SK-N-SH (cell line): ENCODE data around the gene SNX17. TPM values are rescaled to one million over a fixed set of nuclear protein-coding genes. Genes with fewer than 3 reads are reported as not detected.

Experiments used
- CTCF ChIA-PET: fragments of 300-600, 350-600 bp; formaldehyde crosslinking; extraction: SDS; loops from one replicate; lab custom pipeline; 2021; lab: Yijun Ruan, JAX
- POLR2A ChIA-PET: fragments of 350-600 bp; sonication (Branson Sonifier 250); formaldehyde crosslinking; extraction: SDS; loops from one replicate; lab custom pipeline; 2020; ENCODE audit warnings: antibody characterized with exemption, inconsistent platforms; lab: Yijun Ruan, JAX
- DNase-seq: peaks from one replicate; pipeline ENCODE4 v3.0.0; 2012
- H2AFZ ChIP-seq: fragments of 200-600 bp; sonication (generic); 2 replicates; pipeline ENCODE4 v1.8.1; 2016; ENCODE audit warnings: antibody characterized with exemption, mild to moderate bottlenecking, low read depth
- H3F3A ChIP-seq: fragments of 200-600 bp; sonication (generic); replicated peaks from 2 replicates; pipeline ENCODE3; 2016; ENCODE audit warnings: antibody characterized with exemption, mild to moderate bottlenecking; ENCODE audit not compliant: insufficient read depth
- H3K27ac ChIP-seq, 2 experiments: fragments of 200-500 bp in 1 of 2; fragments of 200-600 bp in 1 of 2; sonication (Bioruptor generic) in 1 of 2; sonication (generic), shearing (Covaris generic) in 1 of 2; 2 replicates each; pipeline versions ENCODE4 v1.5.1 to v1.6.1; 2014 to 2016; ENCODE audit warnings: low read depth in 2 of 2, inconsistent platforms in 1 of 2, low read length in 1 of 2, mild to moderate bottlenecking in 1 of 2, mixed read lengths in 1 of 2
- H3K27me3 ChIP-seq: fragments of 200-600 bp; sonication (generic), shearing (Covaris generic); 2 replicates; pipeline ENCODE4 v1.6.1; 2016; ENCODE audit warnings: mixed run types; ENCODE audit not compliant: insufficient read depth
- H3K36me3 ChIP-seq, 2 experiments: fragments of 200-500 bp in 1 of 2; fragments of 200-600 bp in 1 of 2; sonication (Bioruptor generic) in 1 of 2; sonication (generic) in 1 of 2; replicated peaks in 1 of 2; 2 replicates each; pipeline versions ENCODE3 to v1.5.1; 2014 to 2016; ENCODE audit warnings: low read length in 1 of 2, mild to moderate bottlenecking in 1 of 2; ENCODE audit not compliant: insufficient read depth in 2 of 2, control insufficient read depth in 1 of 2
- H3K4me1 ChIP-seq, 2 experiments: fragments of 200-500 bp in 1 of 2; fragments of 200-600 bp in 1 of 2; sonication (Bioruptor generic) in 1 of 2; sonication (generic), shearing (Covaris generic) in 1 of 2; 2 replicates each; pipeline versions ENCODE4 v1.5.1 to v1.6.1; 2014 to 2016; ENCODE audit warnings: low read depth in 1 of 2, low read length in 1 of 2, mixed run types in 1 of 2; ENCODE audit not compliant: insufficient read depth in 2 of 2, control insufficient read depth in 1 of 2
- H3K4me2 ChIP-seq: fragments of 200-600 bp; sonication (generic), shearing (Covaris generic); 2 replicates; pipeline ENCODE4 v1.6.1; 2017; ENCODE audit warnings: mixed run types
- H3K4me3 ChIP-seq, 2 experiments: fragments of 200-500 bp in 1 of 2; fragments of 200-600 bp in 1 of 2; sonication (Bioruptor generic) in 1 of 2; sonication (generic), shearing (Covaris generic) in 1 of 2; 2 replicates each; pipeline versions ENCODE4 v1.5.1 to v1.8.1; 2014 to 2016; ENCODE audit warnings: low read depth in 2 of 2, inconsistent platforms in 1 of 2, low read length in 1 of 2, mild to moderate bottlenecking in 1 of 2, mixed read lengths in 1 of 2, moderate library complexity in 1 of 2
- H3K79me2 ChIP-seq: fragments of 200-600 bp; sonication (generic); 2 replicates; pipeline ENCODE4 v1.8.1; 2017; ENCODE audit warnings: mild to moderate bottlenecking; ENCODE audit not compliant: insufficient read depth
- H3K9ac ChIP-seq: fragments of 200-600 bp; sonication (generic); 2 replicates; pipeline ENCODE4 v1.6.1; 2017; ENCODE audit warnings: mixed run types
- H3K9me2 ChIP-seq: fragments of 200-600 bp; sonication (generic); 2 replicates; pipeline ENCODE4 v1.6.1; 2017; ENCODE audit warnings: mixed run types
- H3K9me3 ChIP-seq: fragments of 200-600 bp; sonication (generic); 2 replicates; pipeline ENCODE4 v1.6.1; 2017; ENCODE audit warnings: mixed run types, mild to moderate bottlenecking, moderate library complexity
- H4K20me1 ChIP-seq: fragments of 200-600 bp; sonication (generic); 2 replicates; pipeline ENCODE4 v1.6.1; 2017; ENCODE audit warnings: mild to moderate bottlenecking, mixed run types; ENCODE audit not compliant: insufficient read depth
- CHD2 ChIP-seq: fragments of 150-350 bp; IDR thresholded peaks from 2 replicates; pipeline ENCODE4 v1.6.1; 2018; ENCODE audit warnings: low read length; ENCODE audit not compliant: partially characterized antibody
- ELF1 ChIP-seq: IDR thresholded peaks from 2 replicates; pipeline ENCODE4 v1.4.0; 2012
- EP300 ChIP-seq, 2 experiments: IDR thresholded peaks; 2 replicates each; pipeline versions ENCODE4 v1.4.0 to v1.6.1; 2012; ENCODE audit warnings: borderline replicate concordance in 1 of 2, low read depth in 1 of 2, low read length in 1 of 2
- FOXM1 ChIP-seq: IDR thresholded peaks from 2 replicates; pipeline ENCODE4 v1.4.0; 2012; ENCODE audit warnings: low read depth, mild to moderate bottlenecking
- GABPA ChIP-seq: IDR thresholded peaks from 2 replicates; pipeline ENCODE4 v1.4.0; 2012; ENCODE audit warnings: low read depth, mild to moderate bottlenecking
- JUND ChIP-seq: IDR thresholded peaks from 2 replicates; pipeline ENCODE4 v1.4.0; 2012
- NFIC ChIP-seq: IDR thresholded peaks from 2 replicates; pipeline ENCODE4 v1.4.0; 2012; ENCODE audit warnings: borderline replicate concordance
- POLR2AphosphoS5 ChIP-seq: IDR thresholded peaks from 2 replicates; pipeline ENCODE4 v1.6.1; 2012; ENCODE audit warnings: low read depth, low read length
- RCOR1 ChIP-seq: fragments of 150-350 bp; IDR thresholded peaks from 2 replicates; pipeline ENCODE4 v1.6.1; 2017; ENCODE audit warnings: antibody characterized with exemption, low read length
- RXRA ChIP-seq: IDR thresholded peaks from 2 replicates; pipeline ENCODE4 v1.4.0; 2012; ENCODE audit warnings: low read depth, mild to moderate bottlenecking, borderline replicate concordance
- SIN3A ChIP-seq: IDR thresholded peaks from 2 replicates; pipeline ENCODE4 v1.6.1; 2012; ENCODE audit warnings: low read depth, mild to moderate bottlenecking, low read length, moderate library complexity, borderline replicate concordance
- SMC3 ChIP-seq: IDR thresholded peaks from 2 replicates; pipeline ENCODE4 v1.6.1; 2012; ENCODE audit warnings: low read depth, low read length, improper control_type of control experiment
- TEAD4 ChIP-seq: IDR thresholded peaks from 2 replicates; pipeline ENCODE4 v1.4.0; 2012; ENCODE audit warnings: mild to moderate bottlenecking, borderline replicate concordance; ENCODE audit not compliant: insufficient read depth
- YY1 ChIP-seq: IDR thresholded peaks from 2 replicates; pipeline ENCODE4 v1.4.0; 2012; ENCODE audit warnings: low read depth, mild to moderate bottlenecking
- WGBS: methylation state at CpG from one replicate; pipeline ENCODE4 v1.1.6; 2017; ENCODE audit warnings: low lambda C conversion rate; 5-methylcytosine and 5-hydroxymethylcytosine counted together
- polyA plus RNA-seq, 3 experiments: library from polyadenylated mRNA; depleted of rRNA; stranded (reverse); fragments of >200 nt; gene quantifications; 2 replicates each; pipeline ENCODE4 v1.2.3, GENCODE V29; 2012
- TF ChIP-seq, protein P1 (sequence below): IDR thresholded peaks from 2 replicates; pipeline ENCODE4 v1.4.0; 2012; ENCODE audit warnings: low read depth
- TF ChIP-seq, protein P2 (sequence below): IDR thresholded peaks from 2 replicates; pipeline ENCODE4 v1.4.0; 2012; ENCODE audit warnings: low read depth, borderline replicate concordance
- TF ChIP-seq, protein P3 (sequence below): fragments of 200-600 bp; sonication (generic); IDR thresholded peaks from 2 replicates; pipeline ENCODE4 v1.6.1; 2017; ENCODE audit warnings: antibody characterized with exemption, mild to moderate bottlenecking, moderate library complexity
- TF ChIP-seq, protein P4 (sequence below): IDR thresholded peaks from 2 replicates; pipeline ENCODE4; 2012

SNX17 gene
- polyA plus RNA-seq, 1 of the 3 experiments (the other 2 are of a cell fraction), result 145 TPM

DNA sequence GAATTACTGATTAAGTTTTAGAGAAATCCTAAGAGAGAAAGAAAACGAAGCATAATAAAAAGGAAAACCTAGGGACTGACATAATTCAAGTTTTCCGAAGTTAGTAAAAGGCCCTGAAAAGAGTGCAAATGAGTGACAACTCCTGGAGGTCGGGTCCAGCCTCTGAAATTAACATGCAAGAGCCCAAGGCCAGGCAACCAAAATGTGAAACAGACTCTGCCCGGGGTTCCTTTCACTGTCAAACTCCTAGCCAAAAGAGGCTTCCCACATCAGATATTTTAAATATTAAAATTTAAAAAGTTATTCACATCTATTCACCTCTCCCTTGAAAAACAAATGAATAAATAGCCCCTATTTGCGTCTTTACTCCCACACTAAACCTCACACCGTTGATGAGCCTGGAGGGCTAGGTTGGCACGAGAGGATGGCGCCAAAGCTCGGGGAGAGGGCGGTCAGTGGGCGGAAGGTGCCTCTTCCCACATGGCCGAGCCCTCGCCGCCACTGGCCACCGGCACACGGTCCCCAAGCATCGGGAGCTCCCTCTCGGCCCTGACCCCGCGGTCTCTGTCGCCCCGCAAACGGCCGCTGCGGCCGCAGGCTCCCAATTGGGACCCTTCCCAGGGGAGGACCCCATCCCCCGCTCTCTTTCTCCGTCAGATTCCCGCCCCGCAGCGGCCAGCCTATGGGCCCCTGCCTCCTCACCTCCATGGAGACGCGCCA, 38.3 kb downstream of the SNX17 start:
- Histone ChIP-seq H4K20me1 (peaks cover 45% of the 10 kb centered on the region), H3K79me2 (peaks cover 56% of the 10 kb centered on the region), H3K4me1 (peaks cover 0 to 6% of the 10 kb centered on the region in 2 experiments; a peak in 2 of 4 replicates), H3K27ac (peak overlapping the region; percentile 71 to 82), H2AFZ (peak overlapping the region; percentile 88), H3K36me3 (peaks cover 0 to 5% of the 10 kb centered on the region in 2 experiments), H3K9ac (peak overlapping the region; percentile 94), H3K4me3 (peak overlapping the region; percentile 78 to 98), H3K9me2 (no peaks in the 10 kb centered on the region), H3K27me3 (no peaks in the 10 kb centered on the region), H3K4me2 (peak overlapping the region; percentile 80), H3F3A (peaks cover 15% of the 10 kb centered on the region), H3K9me3 (no peaks in the 10 kb centered on the region)
- DNase-seq, result no peak
- WGBS, result 2% methylated on average over 20 of the region's 33 CpGs
- CTCF ChIA-PET, result interaction anchor here (0.9 to 5.3 kb wide), 26 partner anchors 8 to 274 kb away, joined by 3 to 94 read pairs (median 4); partner anchors contain the start of genes NRBP1, SLC4A1AP, SUPT7L and ZNF513
- TF ChIP-seq SIN3A (0 out of 2 replicates have a peak, but pooled peaks have one; percentile 22), EP300 (IDR thresholded peaks at IDR 0.05; ENCODE audit: borderline replicate concordance in 1 of 2, low read depth in 1 of 2, low read length in 1 of 2) (no peak), JUND (no peak), CHD2 (no peak), POLR2AphosphoS5 (no peak), GABPA (no peak)
- TF ChIP-seq, protein P1, sequence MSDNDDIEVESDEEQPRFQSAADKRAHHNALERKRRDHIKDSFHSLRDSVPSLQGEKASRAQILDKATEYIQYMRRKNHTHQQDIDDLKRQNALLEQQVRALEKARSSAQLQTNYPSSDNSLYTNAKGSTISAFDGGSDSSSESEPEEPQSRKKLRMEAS, result peak; percentile 80
- POLR2A ChIA-PET, result interaction anchor here (0.6 to 2.5 kb wide), 12 partner anchors 8 to 255 kb away, joined by 3 to 66 read pairs (median 5); partner anchors contain the start of genes CCDC121, FNDC4, GPN1 and NRBP1

DNA sequence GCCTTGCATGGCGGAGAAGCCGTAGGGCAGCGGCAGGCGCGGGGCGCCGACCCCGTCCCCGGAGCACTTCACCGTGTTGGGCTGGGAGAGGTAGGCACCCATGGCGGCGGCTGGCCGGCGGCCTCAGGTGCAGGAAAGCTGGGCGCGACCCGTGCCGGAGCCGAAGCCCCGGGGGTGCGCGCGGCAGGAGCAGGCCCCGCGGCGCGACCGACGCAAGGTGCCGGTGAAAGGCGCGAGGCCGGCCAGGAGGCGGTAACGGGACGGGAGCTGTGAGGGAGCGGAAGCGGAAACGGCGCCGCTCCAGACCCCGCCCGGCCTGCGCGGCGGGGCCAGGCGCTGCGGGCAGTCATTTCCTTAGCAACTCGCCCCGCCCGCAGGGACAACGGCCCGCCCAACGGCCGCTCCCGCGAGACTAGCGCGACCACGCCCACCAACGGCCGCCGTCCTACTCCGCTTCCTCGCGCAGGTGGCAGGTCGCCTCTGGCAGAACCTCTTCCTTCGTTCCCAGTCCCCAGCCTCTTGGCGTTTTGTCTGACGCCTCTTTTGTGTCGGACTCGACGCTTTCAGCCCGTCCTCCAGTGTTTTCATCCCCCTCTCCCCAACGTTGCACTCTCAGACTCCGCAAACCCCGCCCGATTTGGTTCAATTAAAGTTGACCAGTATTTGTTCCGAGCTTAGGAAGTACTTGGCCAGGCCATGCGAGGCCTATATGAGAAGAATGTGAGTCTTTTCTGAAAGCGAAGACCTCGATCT, 39.1 kb downstream of the SNX17 start, which contains the start of gene PPM1G:
Gene PPM1G, minus strand, starts transcription at position 271 of the 753 bp plus-strand sequence. Its CDS starts 169 bp downstream, at position 102.
- peaks cover 49% of the 10 kb centered on the region for H3K79me2 ChIP-seq
- H3F3A ChIP-seq, result peaks cover 15% of the 10 kb centered on the region
- H3K4me3 ChIP-seq, result peak within 1 kb of the TSS; percentile 78 to 98
- no peaks in the 10 kb centered on the region for H3K9me2 ChIP-seq
- peak within 1 kb of the TSS; percentile 82 to 90 for H3K27ac ChIP-seq
- peak within 1 kb of the TSS; percentile 80 for H3K4me2 ChIP-seq
- ChIA-PET POLR2A (interaction anchor here (0.6 to 2.5 kb wide), 22 partner anchors 9 to 274 kb away, joined by 3 to 66 read pairs (median 4); partner anchors contain the start of genes CCDC121, FNDC4, GPN1 and GTF3C2), CTCF (interaction anchor here (0.6 to 5.3 kb wide), 26 partner anchors 9 to 1593 kb away, joined by 3 to 94 read pairs (median 4); partner anchors contain the start of genes NRBP1, SLC4A1AP, SNX17 and SUPT7L)
- H3K4me1 ChIP-seq, result peaks cover 0 to 6% of the 10 kb centered on the region in 2 experiments; a peak in 2 of 4 replicates
- peaks cover 38% of the 10 kb centered on the region for H4K20me1 ChIP-seq
- WGBS, result 2% methylated on average over 16 of the region's 82 CpGs
- DNase-seq, result peak; percentile 99
- H3K36me3 ChIP-seq, result peaks cover 0 to 4% of the 10 kb centered on the region in 2 experiments
- no peaks in the 10 kb centered on the region for H3K27me3 ChIP-seq
- peak within 1 kb of the TSS; percentile 94 for H3K9ac ChIP-seq
- H3K9me3 ChIP-seq, result no peaks in the 10 kb centered on the region
- H2AFZ ChIP-seq, result peak within 1 kb of the TSS; percentile 95
- TF ChIP-seq, protein P2, sequence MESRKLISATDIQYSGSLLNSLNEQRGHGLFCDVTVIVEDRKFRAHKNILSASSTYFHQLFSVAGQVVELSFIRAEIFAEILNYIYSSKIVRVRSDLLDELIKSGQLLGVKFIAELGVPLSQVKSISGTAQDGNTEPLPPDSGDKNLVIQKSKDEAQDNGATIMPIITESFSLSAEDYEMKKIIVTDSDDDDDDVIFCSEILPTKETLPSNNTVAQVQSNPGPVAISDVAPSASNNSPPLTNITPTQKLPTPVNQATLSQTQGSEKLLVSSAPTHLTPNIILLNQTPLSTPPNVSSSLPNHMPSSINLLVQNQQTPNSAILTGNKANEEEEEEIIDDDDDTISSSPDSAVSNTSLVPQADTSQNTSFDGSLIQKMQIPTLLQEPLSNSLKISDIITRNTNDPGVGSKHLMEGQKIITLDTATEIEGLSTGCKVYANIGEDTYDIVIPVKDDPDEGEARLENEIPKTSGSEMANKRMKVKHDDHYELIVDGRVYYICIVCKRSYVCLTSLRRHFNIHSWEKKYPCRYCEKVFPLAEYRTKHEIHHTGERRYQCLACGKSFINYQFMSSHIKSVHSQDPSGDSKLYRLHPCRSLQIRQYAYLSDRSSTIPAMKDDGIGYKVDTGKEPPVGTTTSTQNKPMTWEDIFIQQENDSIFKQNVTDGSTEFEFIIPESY, result peak; percentile 97
- TF ChIP-seq SMC3 (no peak), SIN3A (peak; percentile 89), CHD2 (peak; percentile 99), YY1 (no peak; the same call in 1 of the 2 replicates), RCOR1 (no peak; the same call in 1 of the 2 replicates), NFIC (no peak), ELF1 (peak; percentile 77; the same call in 1 of the 2 replicates), FOXM1 (no peak), GABPA (peak; percentile 90), TEAD4 (no peak), RXRA (no peak)
- TF ChIP-seq, protein P3, sequence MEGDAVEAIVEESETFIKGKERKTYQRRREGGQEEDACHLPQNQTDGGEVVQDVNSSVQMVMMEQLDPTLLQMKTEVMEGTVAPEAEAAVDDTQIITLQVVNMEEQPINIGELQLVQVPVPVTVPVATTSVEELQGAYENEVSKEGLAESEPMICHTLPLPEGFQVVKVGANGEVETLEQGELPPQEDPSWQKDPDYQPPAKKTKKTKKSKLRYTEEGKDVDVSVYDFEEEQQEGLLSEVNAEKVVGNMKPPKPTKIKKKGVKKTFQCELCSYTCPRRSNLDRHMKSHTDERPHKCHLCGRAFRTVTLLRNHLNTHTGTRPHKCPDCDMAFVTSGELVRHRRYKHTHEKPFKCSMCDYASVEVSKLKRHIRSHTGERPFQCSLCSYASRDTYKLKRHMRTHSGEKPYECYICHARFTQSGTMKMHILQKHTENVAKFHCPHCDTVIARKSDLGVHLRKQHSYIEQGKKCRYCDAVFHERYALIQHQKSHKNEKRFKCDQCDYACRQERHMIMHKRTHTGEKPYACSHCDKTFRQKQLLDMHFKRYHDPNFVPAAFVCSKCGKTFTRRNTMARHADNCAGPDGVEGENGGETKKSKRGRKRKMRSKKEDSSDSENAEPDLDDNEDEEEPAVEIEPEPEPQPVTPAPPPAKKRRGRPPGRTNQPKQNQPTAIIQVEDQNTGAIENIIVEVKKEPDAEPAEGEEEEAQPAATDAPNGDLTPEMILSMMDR, result no peak
- TF ChIP-seq, protein P1, result peak; percentile 95
- TF ChIP-seq, protein P4, sequence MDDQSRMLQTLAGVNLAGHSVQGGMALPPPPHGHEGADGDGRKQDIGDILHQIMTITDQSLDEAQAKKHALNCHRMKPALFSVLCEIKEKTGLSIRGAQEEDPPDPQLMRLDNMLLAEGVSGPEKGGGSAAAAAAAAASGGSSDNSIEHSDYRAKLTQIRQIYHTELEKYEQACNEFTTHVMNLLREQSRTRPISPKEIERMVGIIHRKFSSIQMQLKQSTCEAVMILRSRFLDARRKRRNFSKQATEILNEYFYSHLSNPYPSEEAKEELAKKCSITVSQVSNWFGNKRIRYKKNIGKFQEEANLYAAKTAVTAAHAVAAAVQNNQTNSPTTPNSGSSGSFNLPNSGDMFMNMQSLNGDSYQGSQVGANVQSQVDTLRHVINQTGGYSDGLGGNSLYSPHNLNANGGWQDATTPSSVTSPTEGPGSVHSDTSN, result no peak
